ENCODE data around the gene SIX4.

Gene SIX4

GRCh38 chr14:60700598-60700997 lies 23.6 kb downstream of the SIX4 start:
- no peaks in the 10 kb centered on the region for H3K36me3 ChIP-seq (ENCODE audit: insufficient read depth, low read length)
- H3K4me1 ChIP-seq (ENCODE audit: insufficient read depth, low read length): no peaks in the 10 kb centered on the region
- H3K9ac ChIP-seq (ENCODE audit: low read depth, low read length): no peak overlapping the region
- H3K9me3 ChIP-seq (ENCODE audit: control insufficient read depth, insufficient read depth, low read length): peaks cover 3% of the 10 kb centered on the region; the same call in 1 of the 2 replicates

- no peaks in the 10 kb centered on the region for H3K4me1 ChIP-seq (ENCODE audit: insufficient read depth, low read length)
- H3K9ac ChIP-seq (ENCODE audit: low read depth, low read length): no peak overlapping the region
- H3K36me3 ChIP-seq (ENCODE audit: insufficient read depth, low read length): no peaks in the 10 kb centered on the region
- H3K9me3 ChIP-seq (ENCODE audit: control insufficient read depth, insufficient read depth, low read length): peaks cover 3% of the 10 kb centered on the region; the same call in 1 of the 2 replicates
Measured at GRCh38 chr14:60695327-60695726, 28.8 kb downstream of the SIX4 start.

DNA sequence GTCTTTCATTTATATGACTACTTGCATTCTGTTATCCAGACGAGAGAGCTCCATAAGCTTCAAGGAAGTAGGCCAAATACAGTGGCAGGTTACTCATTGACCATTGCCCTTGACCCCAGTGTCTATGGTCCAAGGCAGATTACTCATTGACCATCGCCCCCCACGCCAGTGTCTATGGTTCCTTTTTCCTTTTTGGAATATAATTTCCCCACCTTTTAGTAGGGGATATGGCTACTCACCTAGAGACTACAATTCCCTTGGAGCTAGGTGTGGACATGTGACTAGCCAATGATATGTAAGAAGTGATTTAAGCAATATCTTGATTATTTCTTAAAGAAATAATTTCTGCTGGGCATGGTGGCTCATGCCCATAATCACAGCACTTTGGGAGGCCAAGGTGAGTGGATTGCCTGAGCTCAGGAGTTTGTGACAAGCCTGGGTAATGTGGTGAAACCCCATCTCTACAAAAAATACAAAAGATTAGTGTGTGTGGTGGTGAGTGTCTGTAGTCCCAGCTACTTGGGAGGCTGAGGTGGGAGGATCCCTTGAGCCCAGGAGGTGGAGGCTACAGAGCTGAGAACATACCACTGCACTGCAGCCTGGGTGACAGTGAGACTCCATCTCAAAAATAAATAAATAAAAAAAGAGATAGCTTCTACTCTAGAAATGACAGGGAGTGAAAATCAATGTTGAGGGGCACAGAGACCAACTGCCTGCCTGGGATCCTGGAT lies 32.6 kb downstream of the SIX4 start:
- Histone ChIP-seq H3K36me3 (ENCODE audit: insufficient read depth, low read length) (no peaks in the 10 kb centered on the region), H3K9me3 (ENCODE audit: control insufficient read depth, insufficient read depth, low read length) (no peaks in the 10 kb centered on the region), H3K4me1 (ENCODE audit: insufficient read depth, low read length) (no peaks in the 10 kb centered on the region), H3K9ac (ENCODE audit: low read depth, low read length) (no peak overlapping the region)

DNA sequence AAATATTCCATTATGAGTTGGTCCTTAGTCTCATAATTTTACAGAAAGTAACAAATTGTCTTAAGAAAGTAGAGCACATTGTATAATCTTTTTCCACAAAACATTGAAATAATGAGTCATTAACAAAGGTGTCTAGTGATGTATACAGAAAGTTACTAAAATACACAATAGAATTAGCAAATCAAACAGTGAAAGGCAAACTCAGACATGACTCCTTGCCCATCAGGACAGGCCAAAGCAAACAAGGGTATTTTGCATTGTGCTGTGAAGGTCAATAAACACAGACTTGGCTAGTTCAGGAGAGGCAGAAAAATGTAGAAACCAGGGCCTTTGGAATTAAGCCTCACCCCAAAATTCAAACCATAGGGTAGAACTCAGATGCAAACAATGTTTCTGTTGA lies 37.3 kb downstream of the SIX4 start:
- H3K9ac ChIP-seq (ENCODE audit: low read depth, low read length): no peak overlapping the region
- H3K36me3 ChIP-seq (ENCODE audit: insufficient read depth, low read length): no peaks in the 10 kb centered on the region
- H3K4me1 ChIP-seq (ENCODE audit: insufficient read depth, low read length): no peaks in the 10 kb centered on the region
- H3K9me3 ChIP-seq (ENCODE audit: control insufficient read depth, insufficient read depth, low read length): no peaks in the 10 kb centered on the region

GRCh38 chr14:60684203-60684602 lies 39.9 kb downstream of the SIX4 start:
- peaks cover 9% of the 10 kb centered on the region for H3K4me1 ChIP-seq (ENCODE audit: insufficient read depth, low read length)
- no peaks in the 10 kb centered on the region for H3K36me3 ChIP-seq (ENCODE audit: insufficient read depth, low read length)
- no peak overlapping the region for H3K9ac ChIP-seq (ENCODE audit: low read depth, low read length)
- no peaks in the 10 kb centered on the region for H3K9me3 ChIP-seq (ENCODE audit: control insufficient read depth, insufficient read depth, low read length)

- peaks cover 15% of the 10 kb centered on the region for H3K4me1 ChIP-seq (ENCODE audit: insufficient read depth, low read length)
- no peak overlapping the region for H3K9ac ChIP-seq (ENCODE audit: low read depth, low read length)
- H3K9me3 ChIP-seq (ENCODE audit: control insufficient read depth, insufficient read depth, low read length): no peaks in the 10 kb centered on the region
- no peaks in the 10 kb centered on the region for H3K36me3 ChIP-seq (ENCODE audit: insufficient read depth, low read length)
Measured at GRCh38 chr14:60681271-60681670, 42.9 kb downstream of the SIX4 start.

GRCh38 chr14:60680511-60680910 lies 43.6 kb downstream of the SIX4 start:
- H3K4me1 ChIP-seq (ENCODE audit: insufficient read depth, low read length): peaks cover 15% of the 10 kb centered on the region
- H3K36me3 ChIP-seq (ENCODE audit: insufficient read depth, low read length): no peaks in the 10 kb centered on the region
- no peaks in the 10 kb centered on the region for H3K9me3 ChIP-seq (ENCODE audit: control insufficient read depth, insufficient read depth, low read length)
- H3K9ac ChIP-seq (ENCODE audit: low read depth, low read length): no peak overlapping the region

GRCh38 chr14:60679566-60680258 lies 44.4 kb downstream of the SIX4 start:
- Histone ChIP-seq H3K9me3 (ENCODE audit: control insufficient read depth, insufficient read depth, low read length) (no peaks in the 10 kb centered on the region), H3K9ac (ENCODE audit: low read depth, low read length) (no peak overlapping the region), H3K4me1 (ENCODE audit: insufficient read depth, low read length) (peaks cover 15% of the 10 kb centered on the region), H3K36me3 (ENCODE audit: insufficient read depth, low read length) (no peaks in the 10 kb centered on the region)

DNA sequence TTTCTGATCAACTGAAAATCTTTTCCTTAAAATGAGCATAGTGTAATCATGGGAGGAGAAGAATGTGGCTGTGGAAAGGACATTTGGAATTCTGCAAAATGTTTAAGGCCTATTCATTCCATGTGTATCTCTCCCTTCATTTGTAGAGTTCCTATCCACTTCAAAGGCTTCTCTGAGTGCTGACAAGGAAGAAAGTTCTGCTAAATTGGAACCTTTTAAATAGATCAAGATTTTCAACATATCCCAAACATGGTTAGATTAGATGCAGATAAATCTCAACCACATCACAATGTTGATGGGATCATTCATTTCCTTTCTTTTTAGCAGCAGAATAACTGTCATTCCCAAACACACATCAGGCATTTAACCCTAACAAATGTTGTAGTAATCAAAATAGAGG lies 46.5 kb downstream of the SIX4 start:
- Histone ChIP-seq H3K4me1 (ENCODE audit: insufficient read depth, low read length) (peaks cover 15% of the 10 kb centered on the region), H3K9ac (ENCODE audit: low read depth, low read length) (no peak overlapping the region), H3K9me3 (ENCODE audit: control insufficient read depth, insufficient read depth, low read length) (no peaks in the 10 kb centered on the region), H3K36me3 (ENCODE audit: insufficient read depth, low read length) (no peaks in the 10 kb centered on the region)

- Histone ChIP-seq H3K4me1 (ENCODE audit: insufficient read depth, low read length) (no peaks in the 10 kb centered on the region), H3K36me3 (ENCODE audit: insufficient read depth, low read length) (no peaks in the 10 kb centered on the region)
Measured at GRCh38 chr14:60670989-60671388, 53.2 kb downstream of the SIX4 start.

GRCh38 chr14:60668431-60669112 lies 55.6 kb downstream of the SIX4 start:
- H3K9me3 ChIP-seq (ENCODE audit: control insufficient read depth, insufficient read depth, low read length): no peaks in the 10 kb centered on the region
- H3K9ac ChIP-seq (ENCODE audit: low read depth, low read length): no peak overlapping the region
- H3K4me1 ChIP-seq (ENCODE audit: insufficient read depth, low read length): no peaks in the 10 kb centered on the region
- H3K36me3 ChIP-seq (ENCODE audit: insufficient read depth, low read length): no peaks in the 10 kb centered on the region

More at GRCh38 chr14:60670989-60671388, 53.2 kb downstream of the SIX4 start:
- no peak overlapping the region for H3K9ac ChIP-seq (ENCODE audit: low read depth, low read length)
- H3K9me3 ChIP-seq (ENCODE audit: control insufficient read depth, insufficient read depth, low read length): no peaks in the 10 kb centered on the region

GRCh38 chr14:60665177-60665550 lies 59.0 kb downstream of the SIX4 start:
- Histone ChIP-seq H3K4me1 (ENCODE audit: insufficient read depth, low read length) (no peaks in the 10 kb centered on the region), H3K36me3 (ENCODE audit: insufficient read depth, low read length) (no peaks in the 10 kb centered on the region), H3K9me3 (ENCODE audit: control insufficient read depth, insufficient read depth, low read length) (no peaks in the 10 kb centered on the region), H3K9ac (ENCODE audit: low read depth, low read length) (no peak overlapping the region)

DNA sequence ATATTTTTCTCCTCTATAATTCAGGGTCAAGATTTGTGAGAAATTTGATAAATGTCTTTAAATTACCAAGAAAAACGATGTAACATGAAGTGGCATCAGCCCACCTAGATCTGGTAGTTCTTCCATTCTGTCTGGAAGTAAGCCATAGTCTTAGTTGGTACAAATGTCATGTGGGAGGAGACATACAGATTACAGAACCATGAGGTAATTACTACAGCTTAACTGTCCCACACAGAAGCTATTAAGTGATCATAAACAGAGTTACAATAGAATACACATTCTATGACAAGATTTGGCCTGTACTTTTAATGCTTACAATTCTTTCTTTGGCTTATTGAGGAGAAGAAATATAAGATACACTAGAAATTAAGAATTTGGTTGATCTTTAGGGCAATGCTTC lies 61.2 kb downstream of the SIX4 start:
- no peaks in the 10 kb centered on the region for H3K36me3 ChIP-seq (ENCODE audit: insufficient read depth, low read length)
- H3K9ac ChIP-seq (ENCODE audit: low read depth, low read length): no peak overlapping the region
- no peaks in the 10 kb centered on the region for H3K9me3 ChIP-seq (ENCODE audit: control insufficient read depth, insufficient read depth, low read length)
- peaks cover 8% of the 10 kb centered on the region; the same call in 1 of the 2 replicates for H3K4me1 ChIP-seq (ENCODE audit: insufficient read depth, low read length)

GRCh38 chr14:60661721-60662120 lies 62.4 kb downstream of the SIX4 start:
- H3K9me3 ChIP-seq (ENCODE audit: control insufficient read depth, insufficient read depth, low read length): no peaks in the 10 kb centered on the region
- H3K36me3 ChIP-seq (ENCODE audit: insufficient read depth, low read length): no peaks in the 10 kb centered on the region
- H3K4me1 ChIP-seq (ENCODE audit: insufficient read depth, low read length): peaks cover 8% of the 10 kb centered on the region; the same call in 1 of the 2 replicates
- no peak overlapping the region for H3K9ac ChIP-seq (ENCODE audit: low read depth, low read length)
